Measurements from ENCODE around the gene TSC22D3.
"Not testable (repeated sequence)": the region's sequence is repeated elsewhere in the genome, so short reads cannot be mapped to it uniquely, and the experiment has no call there.

The TSC22D3 gene

GRCh38 chrX:107710617-107711391 lies 64.8 kb downstream of the TSC22D3 start:
- no peak for DNase-seq

- no peak for DNase-seq
Observed at GRCh38 chrX:107709266-107709806, 66.3 kb downstream of the TSC22D3 start.

GRCh38 chrX:107708762-107709161 lies 66.8 kb downstream of the TSC22D3 start:
- DNase-seq: no peak

GRCh38 chrX:107707866-107708265 lies 67.7 kb downstream of the TSC22D3 start:
- DNase-seq: no peak

- DNase-seq: no peak
Observed at GRCh38 chrX:107706309-107706708, 69.3 kb downstream of the TSC22D3 start.

- DNase-seq: no peak
Observed at GRCh38 chrX:107704587-107704986, 71.0 kb downstream of the TSC22D3 start.

GRCh38 chrX:107704181-107704580 lies 71.4 kb downstream of the TSC22D3 start:
- DNase-seq: no peak

- DNase-seq: no peak
Observed at GRCh38 chrX:107701493-107702121, 74.0 kb downstream of the TSC22D3 start.

GRCh38 chrX:107700790-107701189 lies 74.8 kb downstream of the TSC22D3 start:
- DNase-seq: no peak

- DNase-seq: no peak
Observed at GRCh38 chrX:107700317-107700774, 75.2 kb downstream of the TSC22D3 start.

GRCh38 chrX:107699616-107700015 lies 76.0 kb downstream of the TSC22D3 start:
- DNase-seq: no peak

- DNase-seq: no peak
Observed at GRCh38 chrX:107691024-107691448, 84.6 kb downstream of the TSC22D3 start.

GRCh38 chrX:107687445-107687844 lies 88.1 kb downstream of the TSC22D3 start:
- no peak for DNase-seq

- no peak for DNase-seq
Observed at GRCh38 chrX:107686792-107687191, 88.8 kb downstream of the TSC22D3 start.

- DNase-seq: no peak
Observed at GRCh38 chrX:107686026-107686425, 89.6 kb downstream of the TSC22D3 start.

- DNase-seq: not testable (repeated sequence)
Observed at GRCh38 chrX:107685586-107685985, 90.0 kb downstream of the TSC22D3 start.

- no peak for DNase-seq
Observed at GRCh38 chrX:107684956-107685385, 90.6 kb downstream of the TSC22D3 start.

- no peak for DNase-seq
Observed at GRCh38 chrX:107683931-107684330, 91.7 kb downstream of the TSC22D3 start.

GRCh38 chrX:107683124-107683895 lies 92.3 kb downstream of the TSC22D3 start:
- no peak for DNase-seq

GRCh38 chrX:107682256-107682655 lies 93.3 kb downstream of the TSC22D3 start:
- no peak for DNase-seq

GRCh38 chrX:107678957-107679740 lies 96.4 kb downstream of the TSC22D3 start:
- no peak for DNase-seq

GRCh38 chrX:107677909-107678308 lies 97.7 kb downstream of the TSC22D3 start:
- DNase-seq: no peak
